HG03064 (cell line): ENCODE results near the gene LRRC73.
"Not testable (repeated sequence)": the region's sequence is repeated elsewhere in the genome, so short reads cannot be mapped to it uniquely, and the experiment has no call there.

ENCODE experiments used
- ATAC-seq: cut with Tn5 transposase; IDR thresholded peaks from one replicate; pipeline ENCODE4 v1.9.1; 2021; ENCODE audit warnings: low read depth; ENCODE audit not compliant: unreplicated experiment

The LRRC73 gene, protein sequence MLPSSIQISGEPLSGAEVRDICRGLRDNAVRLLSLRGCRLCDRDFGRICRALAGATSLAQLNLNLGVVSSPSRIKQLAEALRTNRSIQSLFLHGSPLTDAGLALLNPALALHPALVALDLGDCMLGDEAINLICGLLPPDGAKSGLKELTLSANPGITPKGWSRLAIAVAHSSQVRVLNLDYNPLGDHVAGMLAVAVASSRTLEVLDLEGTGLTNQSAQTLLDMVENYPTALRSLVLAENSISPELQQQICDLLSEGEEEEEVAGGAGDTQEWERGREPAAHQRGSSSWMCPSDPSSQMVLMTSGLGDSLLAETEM

DNA sequence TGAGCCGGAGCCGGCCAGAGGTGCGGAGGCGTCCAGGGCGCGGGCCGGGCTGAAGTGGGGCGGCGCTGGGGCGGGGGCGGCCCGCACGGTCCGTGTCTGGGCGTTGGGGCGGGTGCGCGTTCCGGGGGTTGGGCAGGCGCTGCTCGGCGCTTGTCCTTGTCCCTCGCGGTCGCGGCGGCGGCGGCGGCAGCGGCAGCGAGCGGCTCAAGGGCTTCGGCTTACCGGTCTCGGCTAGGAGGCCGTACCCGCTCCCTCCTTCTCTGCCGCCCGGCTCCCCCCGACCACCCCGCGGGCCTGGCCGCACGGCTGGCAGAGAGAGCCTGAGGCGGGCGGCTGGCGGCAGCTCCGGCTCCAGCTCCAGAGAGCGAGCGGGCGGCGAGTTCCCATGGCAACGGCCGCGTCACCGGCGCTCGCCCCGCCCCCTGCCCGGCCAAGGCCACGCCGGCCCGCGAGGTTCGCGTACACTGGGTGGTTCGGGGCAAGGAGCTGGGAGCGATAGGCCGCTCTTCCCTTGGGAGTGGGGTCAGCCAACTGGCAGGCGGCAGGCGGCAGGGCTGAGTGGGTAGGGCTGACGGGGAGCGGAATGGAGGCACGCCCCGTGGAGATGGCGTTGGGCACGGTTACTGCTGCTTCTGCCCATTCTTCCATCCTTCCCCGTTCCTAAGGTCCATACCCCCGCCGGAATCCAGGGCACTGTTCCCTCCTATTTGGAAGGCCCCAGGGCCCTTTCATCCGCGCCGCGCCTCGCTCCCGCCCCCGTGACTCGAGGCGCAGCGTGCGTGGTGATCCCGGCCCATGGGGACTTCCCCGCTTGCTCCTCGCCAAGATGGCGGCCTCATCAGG is at the start of gene LRRC73:
LRRC73 (minus strand) TSS at position 363 of the 843 bp plus-strand sequence. CDS start 561 bp downstream, outside the sequence.
- peak; percentile 52 for ATAC-seq

DNA sequence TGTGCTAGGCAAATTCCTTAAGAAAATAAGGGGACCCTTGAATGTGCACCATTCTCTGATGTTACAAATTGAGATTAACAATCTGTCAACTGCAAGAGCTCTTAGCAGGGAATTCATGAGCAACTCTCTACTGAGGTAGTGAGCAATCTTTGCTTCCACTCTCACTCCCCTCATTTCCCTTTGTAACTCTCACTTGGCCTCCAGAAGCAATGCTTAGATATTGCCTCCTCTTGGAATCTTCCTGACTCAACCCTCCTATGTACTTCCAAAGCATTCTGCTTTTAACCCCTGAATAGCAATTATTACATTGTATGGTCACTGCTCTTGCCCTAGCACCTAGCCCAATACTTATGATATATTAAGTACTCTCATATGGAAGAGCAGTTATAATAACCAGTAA is 49.2 kb upstream of the LRRC73 start:
- ATAC-seq = no peak

DNA sequence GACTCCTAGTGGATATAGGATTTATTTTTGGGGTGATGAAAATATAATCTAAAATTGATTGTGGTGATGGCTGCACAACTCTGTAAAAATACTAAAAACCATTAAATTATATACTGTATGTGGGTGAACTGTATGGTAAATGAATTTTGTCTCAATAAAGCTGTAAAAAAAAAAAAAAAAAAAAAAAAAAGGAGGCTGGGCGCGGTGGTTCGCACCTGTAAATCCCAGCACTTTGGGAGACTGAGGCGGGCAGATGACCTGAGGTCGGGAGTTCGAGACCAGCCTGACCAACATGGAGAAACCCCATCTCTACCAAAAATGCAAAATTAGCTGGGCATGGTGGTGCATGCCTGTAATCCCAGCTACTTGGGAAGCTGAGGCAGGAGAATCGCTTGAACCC is 47.5 kb upstream of the LRRC73 start:
- ATAC-seq = not testable (repeated sequence)

DNA sequence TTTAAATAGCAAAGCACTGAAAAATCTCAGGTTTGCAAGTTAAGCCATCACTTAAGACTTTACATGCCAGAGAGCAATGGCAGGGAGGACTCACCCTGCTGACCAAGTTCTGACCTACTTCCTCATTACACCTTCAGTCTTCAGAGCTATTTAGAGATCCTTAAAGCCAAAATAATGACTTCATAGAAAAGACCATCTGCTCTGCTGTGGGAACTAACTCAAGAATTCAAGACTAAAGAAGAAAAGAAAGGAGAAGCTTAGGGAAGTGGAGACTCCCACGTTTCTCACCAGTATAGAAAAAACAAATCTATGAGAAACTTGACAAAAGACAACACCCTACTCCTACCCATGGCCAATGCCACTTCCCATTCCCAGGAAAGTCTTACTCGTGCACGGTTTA is 37.1 kb upstream of the LRRC73 start:
- ATAC-seq = no peak

DNA sequence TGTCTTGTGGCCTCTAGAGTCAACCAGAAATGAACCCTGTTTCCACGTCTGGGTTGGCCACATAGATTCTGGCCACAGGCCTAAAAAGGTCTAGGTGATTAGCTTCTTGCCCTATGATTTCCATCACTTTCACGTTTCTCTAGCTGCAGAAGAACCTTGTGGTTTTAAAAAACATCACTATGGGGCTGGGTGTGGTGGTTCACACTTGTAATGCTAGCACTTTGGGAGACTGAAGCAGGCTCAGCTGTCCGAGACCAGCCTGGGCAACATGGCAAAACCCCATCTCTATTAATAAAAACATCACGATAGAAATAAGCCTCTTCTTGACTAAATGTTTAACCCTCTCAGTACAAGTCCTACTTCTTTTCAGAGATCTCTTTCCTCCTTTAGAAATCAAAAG is 34.3 kb upstream of the LRRC73 start:
- no peak for ATAC-seq

DNA sequence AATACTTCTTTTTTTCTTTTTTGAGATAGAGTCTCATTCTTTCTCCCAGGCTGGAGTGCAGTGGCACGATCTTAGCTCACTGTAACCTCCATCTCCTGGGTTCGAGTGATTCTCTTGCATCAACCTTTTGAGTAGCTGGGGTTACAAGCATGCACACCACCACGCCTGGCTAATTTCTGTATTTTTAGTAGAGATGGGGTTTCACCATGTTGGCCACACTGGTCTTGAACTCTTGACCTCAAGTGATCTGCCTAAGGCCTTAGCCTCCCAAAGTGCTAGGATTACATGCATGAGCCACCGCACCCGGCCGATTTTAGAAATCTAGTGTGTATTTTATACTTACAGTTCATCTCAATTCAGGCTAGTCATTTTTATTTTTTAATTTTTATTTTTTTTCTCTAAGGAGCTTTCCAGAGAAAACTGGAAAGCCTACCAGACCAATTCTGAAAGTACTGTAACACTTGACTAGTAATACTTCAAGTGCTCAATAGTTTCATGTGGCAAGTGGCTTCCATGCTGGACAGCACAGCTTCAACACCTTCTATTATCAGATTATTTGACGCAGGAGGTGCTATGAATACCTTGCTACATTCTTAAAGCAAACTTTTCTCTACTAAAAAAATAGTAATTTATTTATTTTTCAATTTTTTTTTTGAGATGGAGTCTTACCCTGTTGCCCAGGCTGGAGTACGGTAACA is 31.8 kb upstream of the LRRC73 start:
- peak; percentile 57 for ATAC-seq

DNA sequence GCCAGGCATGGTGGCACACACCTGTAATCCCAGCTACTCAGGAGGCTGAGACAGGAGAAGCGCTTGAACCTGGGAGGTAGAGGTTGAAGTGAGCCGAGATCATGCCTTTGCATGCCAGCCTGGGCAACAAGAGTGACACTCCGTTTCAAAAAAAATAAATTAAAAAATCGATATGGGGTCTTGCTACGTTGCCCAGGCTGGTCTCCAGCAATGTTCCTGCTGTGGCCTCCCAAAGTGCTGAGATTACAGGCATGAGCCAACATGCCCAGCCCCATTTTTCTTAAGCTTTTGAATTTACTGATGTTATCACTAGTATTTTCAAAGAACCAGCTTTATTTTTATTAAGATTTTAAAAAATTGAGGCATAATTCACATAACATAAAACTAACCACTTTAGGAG is 30.4 kb upstream of the LRRC73 start:
- no peak for ATAC-seq

DNA sequence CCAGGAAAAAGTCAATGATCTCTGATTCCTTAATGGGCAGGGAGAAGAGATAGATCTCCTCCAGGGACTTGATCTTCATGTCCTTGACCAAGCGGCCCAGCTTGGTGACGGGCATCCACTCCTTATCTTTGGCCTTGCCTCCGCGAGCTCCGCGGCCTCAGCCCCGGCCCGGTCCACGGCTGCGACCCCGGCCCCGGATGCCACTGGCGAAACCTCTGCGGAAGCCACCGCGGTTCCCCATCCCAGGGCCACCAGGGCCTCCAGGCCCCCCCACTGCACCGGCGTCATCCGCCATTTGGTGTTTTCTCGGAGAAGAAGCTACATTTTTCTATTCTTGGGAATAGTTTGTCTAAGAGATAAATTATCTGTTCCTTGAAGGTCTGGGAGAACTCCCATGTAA is 29.3 kb upstream of the LRRC73 start:
- not testable (repeated sequence) for ATAC-seq

DNA sequence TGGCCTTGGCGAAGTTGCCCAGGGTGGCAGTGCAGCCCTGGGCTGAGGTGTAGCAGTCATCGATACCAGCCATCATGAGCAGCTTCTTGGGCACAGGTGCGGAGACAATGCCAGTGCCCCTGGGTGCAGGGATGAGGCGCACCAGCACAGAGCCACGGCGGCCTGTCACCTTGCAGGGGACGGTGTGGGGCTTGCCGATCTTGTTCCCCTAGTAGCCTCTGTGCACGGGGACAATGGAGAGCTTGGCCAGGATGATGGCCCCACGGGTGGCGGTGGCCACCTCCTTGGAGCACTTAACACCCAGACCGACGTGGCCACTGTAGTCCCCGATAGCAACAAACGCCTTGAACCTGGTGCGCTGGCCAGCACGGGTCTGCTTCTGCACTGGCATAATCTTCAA is 28.8 kb upstream of the LRRC73 start:
- not testable (repeated sequence) for ATAC-seq

DNA sequence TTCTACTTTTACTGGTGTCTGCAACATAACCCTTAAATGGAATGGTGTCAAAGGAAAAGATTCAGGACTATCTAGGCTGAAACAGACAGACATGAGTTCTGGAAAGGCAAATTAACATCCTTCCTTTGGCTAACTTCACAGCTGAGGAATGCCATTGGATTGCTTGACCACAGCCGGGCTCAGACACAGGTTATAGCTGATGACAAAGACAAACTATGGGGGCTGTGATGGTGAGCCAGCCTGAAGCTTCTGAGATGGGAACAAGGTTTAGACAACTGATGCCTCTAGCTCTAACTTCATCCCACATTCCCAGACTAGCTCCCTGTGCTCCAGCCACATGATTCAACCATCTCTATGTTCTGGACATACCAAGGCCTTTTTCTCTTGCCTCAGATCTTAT is 22.1 kb upstream of the LRRC73 start:
- ATAC-seq = no peak

DNA sequence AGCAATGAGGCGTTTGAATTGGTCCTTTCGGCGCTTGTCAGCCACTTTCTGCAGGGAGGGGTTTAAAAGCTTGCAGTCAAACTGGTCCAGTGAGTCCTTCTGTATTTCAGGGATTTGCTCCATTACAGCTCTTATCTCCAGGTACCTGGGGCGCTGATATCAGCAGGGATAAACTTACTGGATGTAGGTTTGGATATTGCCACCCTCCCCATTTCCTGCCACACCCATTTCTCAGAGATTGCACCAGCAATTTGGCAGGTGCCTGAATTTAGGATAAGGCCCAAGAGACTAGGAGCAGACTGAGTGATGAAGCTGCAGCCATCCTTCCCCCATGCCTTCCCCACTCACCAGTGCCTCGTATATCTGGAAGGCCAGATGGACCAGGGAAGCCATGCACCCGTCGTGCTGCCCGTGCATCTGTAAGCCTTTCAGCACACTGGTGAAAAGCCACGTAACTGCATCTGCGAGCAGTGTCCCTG is 14.4 kb upstream of the LRRC73 start:
- no peak for ATAC-seq

DNA sequence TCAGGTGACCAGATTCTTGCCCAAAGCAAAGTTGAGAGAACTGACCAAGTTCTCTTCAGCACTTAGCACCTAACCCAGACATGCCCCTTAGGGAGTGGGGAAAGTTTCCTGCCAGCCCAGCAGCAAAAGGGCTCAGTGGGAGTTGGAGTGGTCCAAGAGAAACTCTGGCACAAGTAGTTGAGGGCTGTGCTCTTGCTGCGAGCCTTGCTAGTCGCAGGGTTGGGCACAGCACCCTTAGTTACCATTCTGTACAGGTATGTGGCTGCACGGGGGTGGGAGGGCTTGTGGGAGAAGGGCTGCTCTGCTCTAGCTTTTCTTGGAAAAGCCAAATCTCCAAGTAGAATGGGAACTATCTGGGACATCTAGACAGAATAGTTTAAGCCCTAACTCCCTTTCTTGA is 13.1 kb upstream of the LRRC73 start:
- no peak for ATAC-seq

DNA sequence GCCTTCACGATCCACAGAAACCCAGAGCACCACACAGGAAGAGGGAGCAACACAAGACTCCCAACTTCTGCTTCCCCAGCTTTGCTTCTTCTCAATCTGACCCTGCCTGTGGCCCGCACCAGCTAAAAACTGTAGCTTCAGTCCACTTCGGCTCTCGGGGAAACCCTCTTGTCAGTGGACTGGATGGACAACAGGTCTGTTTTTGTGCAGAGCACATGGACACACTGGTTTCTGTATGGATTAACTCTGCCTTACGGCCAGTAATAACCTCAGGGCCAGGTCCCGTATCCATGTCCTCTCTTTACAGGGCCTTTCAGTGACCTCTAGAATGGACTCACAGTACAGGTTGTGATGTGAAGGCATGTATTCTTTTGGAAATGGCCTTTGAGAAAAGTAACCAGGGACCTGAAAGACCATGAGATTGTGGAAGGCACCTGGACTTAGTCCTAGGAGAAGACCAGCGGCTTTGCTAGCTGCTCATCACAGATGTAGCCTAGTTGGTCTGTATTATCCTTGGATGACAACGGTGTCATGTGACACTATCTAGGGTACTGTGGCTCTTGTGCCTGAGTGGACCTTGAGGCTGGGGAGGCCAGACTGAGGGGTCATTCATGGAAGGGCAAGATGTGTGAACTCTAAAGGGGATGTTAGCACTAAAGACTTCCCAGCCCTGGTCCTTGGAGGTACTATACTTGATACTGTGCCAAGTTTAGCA is 12.6 kb upstream of the LRRC73 start:
- ATAC-seq = no peak

DNA sequence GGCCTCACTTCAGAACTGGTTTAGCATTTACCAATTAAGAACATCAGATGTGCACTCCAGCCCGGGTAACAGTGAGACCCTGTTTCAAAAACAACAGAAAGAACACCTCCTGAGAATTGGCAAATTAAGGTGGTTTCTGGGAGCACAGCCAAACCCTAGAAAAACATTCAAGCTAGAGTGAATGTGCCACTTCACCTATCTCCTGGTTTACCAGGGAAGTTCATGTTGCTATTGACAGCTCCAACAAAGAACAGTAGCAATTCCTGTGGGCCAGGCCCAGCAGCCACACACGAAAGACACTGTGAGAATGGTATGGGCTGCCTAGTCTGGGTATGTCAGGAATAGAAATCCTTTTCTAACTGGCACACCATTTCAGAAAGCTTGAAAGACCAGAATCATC is 11.7 kb upstream of the LRRC73 start:
- ATAC-seq = no peak

DNA sequence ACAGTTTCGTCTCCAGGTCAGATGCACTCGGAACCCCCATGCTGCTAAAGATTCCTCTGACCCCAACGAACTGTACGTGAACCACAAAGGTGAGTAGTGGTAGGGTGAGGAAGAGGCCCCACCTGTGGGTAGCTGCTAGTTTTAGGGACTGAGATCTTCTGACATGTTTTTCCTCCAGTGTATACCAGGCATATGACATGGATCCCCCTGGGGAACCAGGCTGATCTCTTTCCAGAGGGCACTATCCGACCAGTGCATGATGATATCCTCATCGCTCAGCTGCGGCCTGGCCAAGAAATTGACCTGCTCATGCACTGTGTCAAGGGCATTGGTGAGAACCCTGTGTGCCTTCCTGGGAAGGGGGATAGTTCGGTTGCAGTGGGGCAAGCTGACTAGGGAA is 10.0 kb upstream of the LRRC73 start:
- ATAC-seq = no peak

DNA sequence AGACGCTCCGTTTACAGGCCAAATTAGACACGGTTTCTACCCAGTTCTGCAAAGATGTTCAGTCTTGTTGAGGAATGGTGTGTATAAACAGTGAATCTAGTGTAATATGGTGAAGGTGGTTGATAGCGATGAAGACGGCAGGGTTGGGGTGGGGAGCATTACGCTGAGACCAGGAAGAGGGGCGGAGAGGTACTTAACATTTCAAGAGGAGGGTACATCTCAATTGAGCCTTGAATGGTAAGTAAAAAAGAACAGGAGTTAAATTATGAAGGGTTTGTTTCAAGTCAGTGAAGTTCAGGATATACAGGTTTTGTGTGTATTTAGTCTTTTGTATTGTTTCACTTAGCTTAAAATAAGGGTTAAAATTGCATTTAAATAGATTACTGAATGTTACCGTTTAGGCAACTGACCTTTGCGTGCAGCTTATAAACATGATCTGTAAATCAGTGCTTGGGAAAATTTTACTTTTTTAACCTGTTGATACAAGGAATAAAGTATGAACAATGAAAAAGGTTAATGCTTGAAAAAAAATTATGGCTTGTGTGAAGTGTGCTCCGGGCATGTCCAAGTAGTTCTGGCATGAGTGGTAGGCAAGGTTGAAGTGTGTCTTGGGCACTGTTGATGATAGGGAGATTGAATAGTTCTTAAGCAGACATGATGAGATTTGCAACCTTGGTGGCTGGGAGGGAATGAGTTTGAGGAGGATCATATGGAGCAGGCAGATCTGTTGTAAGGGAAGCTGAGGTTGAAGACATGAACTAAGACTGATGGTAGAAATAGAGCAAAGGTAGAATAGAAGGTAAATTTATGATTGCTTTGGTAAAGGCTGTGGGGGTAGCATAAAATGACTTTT is 7.6 kb upstream of the LRRC73 start:
- ATAC-seq = no peak

DNA sequence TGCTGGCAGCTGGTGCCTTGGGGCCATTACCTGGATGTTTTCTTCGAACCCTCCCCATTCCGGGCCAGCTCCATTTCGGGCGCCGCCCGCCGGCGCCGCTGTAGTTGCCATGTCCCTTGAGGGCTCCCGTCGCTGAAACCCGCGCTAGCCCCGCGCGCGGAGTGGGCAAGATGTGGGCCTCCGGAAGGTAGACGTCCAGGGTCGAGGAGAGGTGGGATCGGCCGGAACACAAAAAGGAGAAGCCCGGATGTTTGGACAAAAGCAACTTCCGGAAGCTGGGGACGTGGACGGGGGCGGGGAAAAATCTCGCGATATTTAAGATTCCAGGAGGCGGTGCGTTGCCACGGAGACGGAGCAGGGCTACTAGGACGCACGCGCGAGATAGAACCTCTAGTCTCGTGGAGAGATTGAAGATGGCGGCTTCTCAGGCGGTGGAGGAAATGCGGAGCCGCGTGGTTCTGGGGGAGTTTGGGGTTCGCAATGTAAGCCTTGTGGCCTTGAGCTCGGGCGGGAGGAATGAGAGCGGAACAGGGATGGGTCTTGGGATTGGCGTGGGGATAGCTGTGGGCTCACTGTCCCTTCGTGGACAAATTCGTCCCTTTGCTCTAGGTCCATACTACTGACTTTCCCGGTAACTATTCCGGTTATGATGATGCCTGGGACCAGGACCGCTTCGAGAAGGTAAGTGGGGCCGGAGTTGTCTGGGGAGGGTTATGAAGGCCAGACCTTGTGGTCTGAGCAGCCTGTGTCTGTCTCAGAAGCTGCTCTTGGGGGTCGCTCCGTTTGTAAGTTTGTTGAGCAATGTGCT is 6.8 kb upstream of the LRRC73 start, which contains the start of the genes POLR1C and YIPF3:
POLR1C (plus strand) TSS at position 393 of the 808 bp plus-strand sequence; CDS start at position 414, 21 bp downstream.
YIPF3 (minus strand) TSS at position 230 of the 808 bp plus-strand sequence; CDS start at position 111, 119 bp downstream.
- ATAC-seq = peak; percentile 68

DNA sequence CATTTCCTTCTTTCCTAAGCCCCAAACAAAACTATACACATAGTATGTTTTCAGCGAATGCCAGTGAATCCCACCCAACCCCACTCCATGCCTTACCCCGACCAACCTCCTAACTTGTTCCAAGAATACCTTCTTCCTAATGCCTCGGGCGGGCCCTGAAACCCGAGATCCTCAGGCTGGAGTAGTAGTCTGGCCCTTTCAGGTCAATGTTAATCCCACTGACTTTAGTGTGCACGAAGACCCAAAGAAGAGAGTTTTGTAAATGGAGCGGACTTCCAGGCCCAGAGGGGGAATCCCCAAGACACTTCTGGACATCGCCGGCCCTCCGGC is 6.2 kb upstream of the LRRC73 start:
- ATAC-seq = no peak

DNA sequence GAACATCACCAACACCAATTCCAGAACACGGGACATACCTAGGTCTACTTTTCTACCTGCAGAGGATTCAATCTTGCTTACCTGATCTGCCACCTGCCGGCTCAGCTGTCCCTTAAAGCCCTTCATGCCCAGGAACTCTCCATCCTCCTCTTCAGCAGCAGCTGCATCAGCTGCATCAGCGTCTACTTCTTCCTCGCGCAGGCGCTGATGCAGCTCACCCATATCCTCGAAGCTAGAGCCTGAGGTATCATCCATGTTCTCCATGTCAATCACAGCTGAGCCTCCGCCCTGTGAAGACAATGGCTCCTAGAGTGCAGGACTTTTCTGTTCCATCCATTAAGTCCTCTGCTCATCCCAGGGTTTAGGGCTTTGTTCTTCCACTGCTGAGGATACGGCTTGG is 5.7 kb upstream of the LRRC73 start:
- no peak for ATAC-seq
